ENCODE results near the gene MXD3.
"Not testable (repeated sequence)": the region's sequence is repeated elsewhere in the genome, so short reads cannot be mapped to it uniquely, and the experiment has no call there.

MXD3 gene

DNA sequence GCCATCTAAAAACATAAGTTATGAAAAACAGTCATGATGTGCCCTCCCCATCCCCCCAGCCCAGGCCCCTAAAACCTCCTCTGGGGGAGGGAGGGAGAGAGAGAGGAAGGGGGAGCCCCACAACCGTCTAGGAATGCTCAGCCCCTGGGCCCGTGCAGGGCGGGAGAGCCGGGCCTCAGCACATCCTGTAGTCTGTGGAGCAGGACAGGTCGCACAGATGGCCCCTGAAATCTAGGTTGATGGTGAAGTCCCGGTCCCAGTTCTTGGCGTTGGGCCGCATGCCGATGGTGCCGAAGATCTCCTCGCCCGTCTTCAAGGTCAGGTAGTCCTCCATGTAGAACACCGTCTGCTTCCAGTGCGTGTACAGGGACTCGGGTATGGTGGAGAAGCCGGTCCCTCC is 46.3 kb downstream of the MXD3 start:
- DNase-seq (ENCODE audit: low spot score) = no peak

- DNase-seq (ENCODE audit: low spot score) = no peak
Observed at GRCh38 chr5:177264178-177264577, 47.5 kb downstream of the MXD3 start.

- no peak for DNase-seq (ENCODE audit: low spot score)
Observed at GRCh38 chr5:177261510-177261909, 50.2 kb downstream of the MXD3 start.

- DNase-seq (ENCODE audit: low spot score) = no peak
Observed at GRCh38 chr5:177260961-177261360, 50.7 kb downstream of the MXD3 start.

- not testable (repeated sequence) for DNase-seq (ENCODE audit: low spot score)
Observed at GRCh38 chr5:177258711-177259110, 53.0 kb downstream of the MXD3 start.
